Right atrium auricular region (tissue), 2 donors: ENCODE results near the gene SCRN2. TPM values are rescaled to one million over a fixed set of nuclear protein-coding genes. Genes with fewer than 3 reads are reported as not detected.

Experiments
- DNase-seq: peaks from one replicate; pipeline ENCODE4 v3.0.0-alpha.2; 2019; ENCODE audit warnings: low spot score
- H3K27ac ChIP-seq, 2 donors: fragments of 200-600 bp; sonication (generic); 1 replicate in 1 of 2; 2 replicates in 1 of 2; pipeline ENCODE4 v1.5.1; 2016 to 2019
- H3K27me3 ChIP-seq, 2 donors: fragments of 200-600 bp; sonication (generic); one replicate each; pipeline versions ENCODE4 v1.5.1 to v1.6.0; 2017 to 2019
- H3K36me3 ChIP-seq: fragments of 200-600 bp; sonication (generic); one replicate; pipeline ENCODE4 v1.5.1; 2016
- H3K4me1 ChIP-seq, 2 donors: fragments of 200-600 bp; sonication (generic); one replicate each; pipeline versions ENCODE4 v1.5.1 to v1.6.0; 2017 to 2019
- H3K4me3 ChIP-seq, 2 donors: fragments of 200-600 bp; sonication (generic); 1 replicate in 1 of 2; 2 replicates in 1 of 2; pipeline ENCODE4 v1.5.1; 2017 to 2019; ENCODE audit warnings: mild to moderate bottlenecking in 1 of 2, moderate library complexity in 1 of 2
- H3K9me3 ChIP-seq, 2 donors: fragments of 200-600 bp; sonication (generic); one replicate each; pipeline ENCODE4 v1.5.1; 2019
- total RNA-seq, 2 donors: library from RNA; depleted of rRNA; stranded (reverse); fragments of >200 nt; gene quantifications; one replicate each; pipeline ENCODE4 v1.1.0, GENCODE V29; 2016
- TF ChIP-seq, protein P1 (sequence below), 2 donors: fragments of 200-600 bp; sonication (generic); IDR thresholded peaks; one replicate each; pipeline ENCODE4 v1.5.1; 2019; ENCODE audit warnings: antibody characterized with exemption in 2 of 2

SCRN2 gene
- total RNA-seq, 2 donors from 2014 or later: 28.5 to 37.1 TPM

DNA sequence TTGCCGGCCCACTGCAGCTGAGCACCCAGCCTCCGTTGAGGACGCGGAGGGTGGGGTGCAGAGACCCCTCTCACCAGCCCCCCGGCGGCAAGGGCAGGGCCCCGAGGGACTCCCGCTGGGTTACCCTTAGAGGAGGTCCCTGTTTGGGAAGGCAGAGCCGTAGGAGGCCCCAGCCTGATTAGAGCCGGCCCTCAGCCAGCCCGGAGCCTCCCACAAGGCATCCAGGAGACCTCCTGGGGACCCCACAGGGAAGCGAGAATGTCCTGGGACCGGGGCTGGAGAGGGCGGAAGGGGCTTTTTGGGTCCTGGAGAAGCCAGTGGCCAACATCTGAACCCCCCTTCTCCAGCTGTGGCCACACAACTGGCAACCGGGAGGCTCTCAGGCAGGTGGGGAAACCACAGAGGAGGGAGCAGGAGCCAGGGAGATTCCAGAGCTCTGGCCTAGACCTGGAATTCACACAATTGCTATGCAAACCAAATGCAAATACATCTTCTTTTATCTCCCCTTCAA lies 31.6 kb upstream of the SCRN2 start:
- DNase-seq: no peak
- TF ChIP-seq, protein P1, sequence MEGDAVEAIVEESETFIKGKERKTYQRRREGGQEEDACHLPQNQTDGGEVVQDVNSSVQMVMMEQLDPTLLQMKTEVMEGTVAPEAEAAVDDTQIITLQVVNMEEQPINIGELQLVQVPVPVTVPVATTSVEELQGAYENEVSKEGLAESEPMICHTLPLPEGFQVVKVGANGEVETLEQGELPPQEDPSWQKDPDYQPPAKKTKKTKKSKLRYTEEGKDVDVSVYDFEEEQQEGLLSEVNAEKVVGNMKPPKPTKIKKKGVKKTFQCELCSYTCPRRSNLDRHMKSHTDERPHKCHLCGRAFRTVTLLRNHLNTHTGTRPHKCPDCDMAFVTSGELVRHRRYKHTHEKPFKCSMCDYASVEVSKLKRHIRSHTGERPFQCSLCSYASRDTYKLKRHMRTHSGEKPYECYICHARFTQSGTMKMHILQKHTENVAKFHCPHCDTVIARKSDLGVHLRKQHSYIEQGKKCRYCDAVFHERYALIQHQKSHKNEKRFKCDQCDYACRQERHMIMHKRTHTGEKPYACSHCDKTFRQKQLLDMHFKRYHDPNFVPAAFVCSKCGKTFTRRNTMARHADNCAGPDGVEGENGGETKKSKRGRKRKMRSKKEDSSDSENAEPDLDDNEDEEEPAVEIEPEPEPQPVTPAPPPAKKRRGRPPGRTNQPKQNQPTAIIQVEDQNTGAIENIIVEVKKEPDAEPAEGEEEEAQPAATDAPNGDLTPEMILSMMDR (IDR thresholded peaks at IDR 0.05): no peak
- H3K9me3 ChIP-seq: no peaks in the 10 kb centered on the region
- no peaks in the 10 kb centered on the region for H3K4me1 ChIP-seq
- no peak overlapping the region for H3K27ac ChIP-seq
- peaks cover 0 to 6% of the 10 kb centered on the region in 2 donors for H3K27me3 ChIP-seq
- H3K4me3 ChIP-seq: no peak overlapping the region
- H3K36me3 ChIP-seq: no peaks in the 10 kb centered on the region

DNA sequence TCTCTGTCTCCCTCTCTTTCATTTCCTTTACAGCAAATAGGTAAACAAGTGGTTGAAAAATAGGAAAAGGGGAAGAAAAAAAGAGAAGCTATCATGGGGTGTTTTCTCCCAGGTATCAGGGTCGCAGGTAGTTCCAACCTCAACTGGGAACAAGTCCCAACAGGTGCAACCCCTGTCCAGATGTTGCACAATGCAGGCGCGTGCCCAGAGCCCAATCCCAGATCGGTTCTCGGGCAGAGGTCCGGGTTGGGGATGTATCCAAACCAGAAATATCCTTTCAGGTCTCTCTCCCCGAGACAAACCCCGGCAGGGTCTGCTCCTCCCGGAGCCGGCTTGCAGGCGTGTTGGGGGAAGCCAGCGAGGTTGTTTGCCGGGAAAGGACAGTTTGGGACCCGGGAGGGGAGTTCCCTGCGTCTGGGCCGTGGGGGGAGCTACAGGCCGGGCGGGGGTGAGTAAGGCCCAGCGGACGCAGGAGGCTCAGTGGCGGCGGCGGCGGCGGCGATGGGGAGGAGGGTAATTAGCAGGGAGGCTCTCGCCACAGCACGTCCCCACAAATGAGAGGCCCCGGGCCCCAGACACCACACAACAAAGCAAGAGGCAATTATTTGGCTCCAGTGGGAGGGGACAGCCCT lies 31.1 kb upstream of the SCRN2 start:
- no peaks in the 10 kb centered on the region for H3K9me3 ChIP-seq
- no peak overlapping the region for H3K27ac ChIP-seq
- no peak for DNase-seq
- H3K27me3 ChIP-seq: peaks cover 0 to 6% of the 10 kb centered on the region in 2 donors
- no peaks in the 10 kb centered on the region for H3K4me1 ChIP-seq
- H3K36me3 ChIP-seq: no peaks in the 10 kb centered on the region
- TF ChIP-seq, protein P1 (IDR thresholded peaks at IDR 0.05): no peak
- H3K4me3 ChIP-seq: no peak overlapping the region

DNA sequence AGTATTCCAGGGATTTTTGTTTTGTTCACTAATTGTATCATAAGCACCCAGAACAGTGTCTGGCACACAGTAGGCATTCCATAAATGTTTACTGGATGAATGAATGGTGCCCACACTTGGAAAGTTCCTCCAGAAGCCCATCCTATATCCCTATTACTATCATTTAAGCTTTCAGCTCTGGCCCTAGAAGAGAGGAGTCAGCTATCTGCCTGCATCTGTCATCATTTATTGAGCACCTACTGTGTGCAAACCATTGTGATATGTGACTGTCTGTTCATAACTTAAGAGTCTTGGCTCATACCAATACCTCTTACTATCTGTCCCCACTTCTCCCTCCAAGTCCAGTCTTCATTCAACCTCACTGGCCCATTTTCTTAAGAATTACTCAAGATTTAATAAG lies 30.0 kb upstream of the SCRN2 start:
- Histone ChIP-seq H3K4me1 (no peaks in the 10 kb centered on the region), H3K9me3 (no peaks in the 10 kb centered on the region), H3K4me3 (no peak overlapping the region), H3K27ac (no peak overlapping the region), H3K36me3 (no peaks in the 10 kb centered on the region), H3K27me3 (peaks cover 0 to 6% of the 10 kb centered on the region in 2 donors)
- TF ChIP-seq, protein P1 (IDR thresholded peaks at IDR 0.05): no peak
- DNase-seq: no peak

DNA sequence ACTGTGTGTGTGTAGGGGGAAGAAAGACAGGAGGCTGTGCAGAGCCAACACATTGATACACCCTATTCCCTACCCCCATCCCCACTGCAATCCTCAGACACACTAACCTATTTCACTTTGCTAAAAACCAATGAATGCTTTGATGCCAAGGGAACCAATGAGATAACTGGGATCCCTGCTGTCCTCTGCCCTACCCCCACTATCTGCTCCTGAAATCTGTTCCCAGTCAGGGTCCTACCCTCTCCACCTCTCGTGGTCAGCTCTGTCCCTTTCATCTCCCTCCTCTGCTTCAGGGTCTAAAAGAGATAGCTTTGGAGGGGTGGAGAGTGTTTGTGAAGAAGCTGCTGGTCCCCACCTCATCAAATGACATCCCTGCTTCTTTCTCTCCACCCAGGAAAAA lies 29.0 kb upstream of the SCRN2 start:
- Histone ChIP-seq H3K4me1 (no peaks in the 10 kb centered on the region), H3K27me3 (peaks cover 0 to 6% of the 10 kb centered on the region in 2 donors), H3K36me3 (no peaks in the 10 kb centered on the region), H3K27ac (no peak overlapping the region), H3K9me3 (no peaks in the 10 kb centered on the region), H3K4me3 (no peak overlapping the region)
- TF ChIP-seq, protein P1 (IDR thresholded peaks at IDR 0.05): no peak
- DNase-seq: no peak

DNA sequence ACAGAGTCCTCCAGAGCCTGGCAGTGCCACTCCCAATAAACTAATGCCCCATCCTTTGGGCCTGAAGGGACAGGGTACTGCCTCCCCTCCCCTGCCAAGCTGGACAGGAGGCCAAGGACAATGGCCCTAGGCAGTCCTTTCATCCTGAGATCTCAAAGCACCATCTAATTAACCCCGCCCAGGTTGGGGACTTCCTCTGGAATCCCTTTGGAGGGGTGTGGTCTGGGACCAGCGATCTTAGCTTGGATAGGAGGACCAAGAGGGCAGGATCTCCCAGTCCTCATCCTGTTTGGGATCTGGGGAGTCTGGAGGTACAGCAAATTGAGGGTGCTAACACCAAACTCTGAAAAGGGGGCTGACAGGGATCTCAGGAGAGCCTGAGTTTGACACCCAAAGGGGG lies 28.0 kb upstream of the SCRN2 start:
- H3K27ac ChIP-seq: no peak overlapping the region
- no peak for DNase-seq
- H3K4me3 ChIP-seq: no peak overlapping the region
- H3K27me3 ChIP-seq: peaks cover 0 to 6% of the 10 kb centered on the region in 2 donors
- TF ChIP-seq, protein P1 (IDR thresholded peaks at IDR 0.05): no peak
- no peaks in the 10 kb centered on the region for H3K4me1 ChIP-seq
- H3K36me3 ChIP-seq: no peaks in the 10 kb centered on the region
- no peaks in the 10 kb centered on the region for H3K9me3 ChIP-seq
